H9 (cell line): ENCODE data around the gene KCNJ12. TPM values are rescaled to one million over a fixed set of nuclear protein-coding genes. Genes with fewer than 3 reads are reported as not detected.

Experiments used
- DNase-seq: peaks from one replicate; pipeline ENCODE4 v3.0.0-alpha.2; 2017
- H2AFZ ChIP-seq: one replicate; pipeline ENCODE4 v1.6.1; 2013; ENCODE audit warnings: mild to moderate bottlenecking, low read length, control low read depth, moderate library complexity
- H2AK5ac ChIP-seq: 2 replicates; pipeline ENCODE4 v1.6.1; 2013; ENCODE audit warnings: low read length, control low read depth, mixed read lengths; ENCODE audit not compliant: insufficient read length
- H2BK120ac ChIP-seq: one replicate; pipeline ENCODE4 v1.6.1; 2013; ENCODE audit warnings: low read depth, mild to moderate bottlenecking, low read length, control low read depth, inconsistent platforms; ENCODE audit not compliant: poor library complexity, severe bottlenecking
- H2BK12ac ChIP-seq: 2 replicates; pipeline ENCODE4 v1.6.1; 2013; ENCODE audit warnings: low read length, control low read depth, mixed read lengths, low read depth; ENCODE audit not compliant: insufficient read length
- H2BK15ac ChIP-seq: 2 replicates; pipeline ENCODE4 v1.6.1; 2013; ENCODE audit warnings: low read depth, low read length, control low read depth
- H2BK20ac ChIP-seq: one replicate; pipeline ENCODE4 v1.6.1; 2013; ENCODE audit warnings: low read depth, mild to moderate bottlenecking, low read length, control low read depth, inconsistent platforms; ENCODE audit not compliant: poor library complexity, severe bottlenecking
- H2BK5ac ChIP-seq: 2 replicates; pipeline ENCODE4 v1.6.1; 2013; ENCODE audit warnings: low read length, control low read depth, mixed read lengths; ENCODE audit not compliant: insufficient read length
- H3K14ac ChIP-seq: 2 replicates; pipeline ENCODE4 v1.6.1; 2013; ENCODE audit warnings: low read length, control low read depth; ENCODE audit not compliant: insufficient read depth
- H3K18ac ChIP-seq: 2 replicates; pipeline ENCODE4 v1.6.1; 2013; ENCODE audit warnings: low read depth, mild to moderate bottlenecking, mixed read lengths, low read length, control low read depth; ENCODE audit not compliant: insufficient read length
- H3K23ac ChIP-seq: 2 replicates; pipeline ENCODE4 v1.6.1; 2013; ENCODE audit warnings: low read length, control low read depth, mixed read lengths, low read depth; ENCODE audit not compliant: insufficient read length
- H3K23me2 ChIP-seq: 2 replicates; pipeline ENCODE4 v1.6.1; 2013; ENCODE audit warnings: low read depth, mild to moderate bottlenecking, mixed read lengths, low read length, control low read depth; ENCODE audit not compliant: insufficient read length, poor library complexity, severe bottlenecking
- H3K27ac ChIP-seq: 2 replicates; pipeline ENCODE4 v1.5.1; 2013; ENCODE audit warnings: low read length, control low read depth, mixed read lengths, low read depth; ENCODE audit not compliant: insufficient read length
- H3K27me3 ChIP-seq: 2 replicates; pipeline ENCODE4 v1.6.1; 2013; ENCODE audit warnings: low read length, control low read depth, inconsistent platforms; ENCODE audit not compliant: insufficient read depth
- H3K4ac ChIP-seq: 2 replicates; pipeline ENCODE4 v1.6.1; 2013; ENCODE audit warnings: low read depth, mild to moderate bottlenecking, control low read depth, inconsistent platforms, low read length, moderate library complexity
- H3K4me1 ChIP-seq: 2 replicates; pipeline ENCODE4 v1.6.1; 2013; ENCODE audit warnings: low read length, control low read depth, inconsistent platforms; ENCODE audit not compliant: insufficient read depth
- H3K4me2 ChIP-seq: 2 replicates; pipeline ENCODE4 v1.6.1; 2013; ENCODE audit warnings: low read length, control low read depth, mixed read lengths; ENCODE audit not compliant: insufficient read length, insufficient read depth
- H3K56ac ChIP-seq: 2 replicates; pipeline ENCODE4 v1.6.1; 2013; ENCODE audit warnings: low read depth, mild to moderate bottlenecking, mixed read lengths, low read length, control low read depth; ENCODE audit not compliant: insufficient read length
- H3K79me1 ChIP-seq: 2 replicates; pipeline ENCODE4 v1.6.1; 2013; ENCODE audit warnings: low read depth, mild to moderate bottlenecking, moderate library complexity, low read length, control low read depth, inconsistent platforms; ENCODE audit not compliant: insufficient read depth, poor library complexity, severe bottlenecking
- H3K79me2 ChIP-seq: 2 replicates; pipeline ENCODE4 v1.6.1; 2013; ENCODE audit warnings: low read length, control low read depth, inconsistent platforms; ENCODE audit not compliant: insufficient read depth
- H3K9ac ChIP-seq: 2 replicates; pipeline ENCODE4 v1.6.1; 2013; ENCODE audit warnings: low read length, control low read depth, mixed read lengths; ENCODE audit not compliant: insufficient read length; ENCODE audit errors: extremely low read depth
- H3K9me3 ChIP-seq: one replicate; pipeline ENCODE4 v1.6.1; 2013; ENCODE audit warnings: low read depth, low read length, inconsistent platforms; ENCODE audit not compliant: control insufficient read depth
- H3T11ph ChIP-seq: one replicate; pipeline ENCODE4 v1.6.1; 2013; ENCODE audit warnings: mild to moderate bottlenecking, low read length, control low read depth, inconsistent platforms
- H4K20me1 ChIP-seq: one replicate; pipeline ENCODE4 v1.6.1; 2013; ENCODE audit not compliant: control insufficient read depth, insufficient read length, insufficient read depth
- H4K5ac ChIP-seq: 2 replicates; pipeline ENCODE4 v1.6.1; 2013; ENCODE audit warnings: low read depth, mild to moderate bottlenecking, mixed read lengths, low read length, control low read depth; ENCODE audit not compliant: insufficient read length
- H4K8ac ChIP-seq: replicated peaks from 2 replicates; pipeline ENCODE4 v1.6.1; 2013; ENCODE audit warnings: low read length, control low read depth, mixed read lengths, low read depth; ENCODE audit not compliant: insufficient read length
- H4K91ac ChIP-seq: 2 replicates; pipeline ENCODE4 v1.6.1; 2013; ENCODE audit warnings: low read depth, mild to moderate bottlenecking, moderate library complexity, mixed read lengths, low read length, control low read depth; ENCODE audit not compliant: insufficient read length
- H3K27ac Mint-ChIP-seq, 3 experiments: 2 replicates in 2 of 3; 3 replicates in 1 of 3; pipeline ENCODE4 v1.8.0; 2020 to 2021; ENCODE audit warnings: mixed read lengths in 3 of 3, mild to moderate bottlenecking in 1 of 3, moderate library complexity in 1 of 3
- H3K27me3 Mint-ChIP-seq: 2 replicates; pipeline ENCODE4 v1.8.0; 2021; ENCODE audit warnings: low read depth, mild to moderate bottlenecking, moderate library complexity, mixed read lengths
- H3K36me3 Mint-ChIP-seq, 3 experiments: 2 replicates in 2 of 3; 3 replicates in 1 of 3; pipeline ENCODE4 v1.8.0; 2020 to 2021; ENCODE audit warnings: low read depth in 3 of 3, mixed read lengths in 3 of 3; ENCODE audit not compliant: insufficient read depth in 1 of 3
- H3K4me1 Mint-ChIP-seq, 2 experiments: 2 replicates each; pipeline ENCODE4 v1.8.0; 2020; ENCODE audit warnings: mixed read lengths in 2 of 2
- H3K4me3 Mint-ChIP-seq, 2 experiments: 2 replicates in 1 of 2; 3 replicates in 1 of 2; pipeline ENCODE4 v1.8.0; 2020 to 2021; ENCODE audit warnings: mild to moderate bottlenecking in 2 of 2, mixed read lengths in 2 of 2, moderate library complexity in 1 of 2
- H3K9me3 Mint-ChIP-seq, 2 experiments: 2 replicates in 1 of 2; 3 replicates in 1 of 2; pipeline ENCODE4 v1.8.0; 2020; ENCODE audit warnings: mild to moderate bottlenecking in 2 of 2, mixed read lengths in 2 of 2, moderate library complexity in 1 of 2
- CTCF ChIP-seq: fragments of 200-600 bp; sonication (generic); conservative IDR thresholded peaks from 3 replicates; pipeline ENCODE4 v1.8.0; 2021; ENCODE audit warnings: antibody characterized with exemption, mild to moderate bottlenecking
- WGBS: extraction: QIAGEN DNeasy Blood & Tissue Kit; methylation state at CpG from one replicate; pipeline ENCODE4 v1.1.7; 2013; ENCODE audit warnings: missing lambda C conversion rate, low lambda C conversion rate, mixed read lengths; ENCODE audit not compliant: insufficient read length; ENCODE audit errors: extremely low coverage; 5-methylcytosine and 5-hydroxymethylcytosine counted together
- total RNA-seq: library from RNA; stranded (reverse); gene quantifications from 2 replicates; pipeline ENCODE4 v1.2.1, GENCODE V29; 2021

KCNJ12 gene
- total RNA-seq, 1 experiment from 2014 or later = 0.39 TPM

- Mint-ChIP-seq H3K27me3 (peaks cover 3% of the 10 kb centered on the region), H3K36me3 (peaks cover 0 to 2% (median 0%) of the 10 kb centered on the region in 3 experiments; a peak in 1 of 7 replicates), H3K4me1 (peaks cover 0 to 3% of the 10 kb centered on the region in 2 experiments; a peak in 2 of 4 replicates), H3K27ac (peak overlapping the region in 1 of 3 experiments; percentile 73; a peak in 1 of 7 replicates), H3K4me3 (no peak overlapping the region), H3K9me3 (no peaks in the 10 kb centered on the region)
- no peak overlapping the region for H2AK5ac ChIP-seq
- H3K9ac ChIP-seq = no peak overlapping the region
- no peak overlapping the region for H2BK5ac ChIP-seq
- WGBS = no CpG with 5 or more reads among the region's 2 CpGs
- H3K4me1 ChIP-seq = no peaks in the 10 kb centered on the region
- H2BK15ac ChIP-seq = no peak overlapping the region
- H3K79me2 ChIP-seq = no peaks in the 10 kb centered on the region
- H2BK12ac ChIP-seq = no peak overlapping the region
- H4K5ac ChIP-seq = no peak overlapping the region
- no peak for DNase-seq
- H3K14ac ChIP-seq = no peak overlapping the region; the same call in 1 of the 2 replicates
- TF ChIP-seq CTCF = no peak
- H3K56ac ChIP-seq = no peak overlapping the region
- H4K20me1 ChIP-seq = no peaks in the 10 kb centered on the region
- no peaks in the 10 kb centered on the region for H3K79me1 ChIP-seq
- H3K23me2 ChIP-seq = no peaks in the 10 kb centered on the region
- no peak overlapping the region for H2BK120ac ChIP-seq
- H3K4me2 ChIP-seq = no peak overlapping the region
- H3K4ac ChIP-seq = no peak overlapping the region
- H2AFZ ChIP-seq = no peak overlapping the region
- no peak overlapping the region for H3K23ac ChIP-seq
- H3K27me3 ChIP-seq = no peaks in the 10 kb centered on the region
- no peak overlapping the region for H3T11ph ChIP-seq
- H3K27ac ChIP-seq = no peak overlapping the region
- H4K8ac ChIP-seq = no peak overlapping the region
- no peaks in the 10 kb centered on the region for H3K9me3 ChIP-seq
- H4K91ac ChIP-seq = no peak overlapping the region
- no peak overlapping the region for H2BK20ac ChIP-seq
- no peak overlapping the region for H3K18ac ChIP-seq
Measured at GRCh38 chr17:21394265-21394664, 18.1 kb downstream of the KCNJ12 start.
